Kidney tubule cell (primary cell): Measurements from ENCODE around the gene PAPOLA.

Experiments
- DNase-seq: peaks from one replicate; pipeline ENCODE4 v3.0.0-alpha.2; 2018; ENCODE audit warnings: low spot score

Gene PAPOLA

DNA sequence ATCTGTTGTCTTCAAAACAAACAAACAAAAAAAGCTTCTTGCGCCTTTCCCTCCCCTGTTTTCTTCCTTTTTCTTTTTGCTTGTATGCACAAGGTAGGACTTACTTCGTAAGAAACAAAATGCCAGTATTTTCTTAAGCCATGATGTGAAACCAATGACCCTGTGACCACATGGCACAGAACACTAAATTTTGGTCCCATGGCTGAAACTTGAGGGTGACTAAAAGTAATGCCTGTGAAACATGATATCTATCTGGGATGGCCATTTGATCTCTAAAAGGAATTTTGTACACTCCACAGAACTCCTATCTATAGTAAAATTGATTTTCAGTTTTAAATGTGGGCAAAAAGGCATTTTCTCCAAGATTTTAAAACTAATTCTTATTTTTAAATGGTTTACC lies 63.6 kb downstream of the PAPOLA start:
- DNase-seq, result no peak

- peak; percentile 26 for DNase-seq
These were observed 65.2 kb downstream of the PAPOLA start for GRCh38 chr14:96567289-96567899.

GRCh38 chr14:96568621-96569020 lies 66.4 kb downstream of the PAPOLA start:
- DNase-seq, result no peak

DNA sequence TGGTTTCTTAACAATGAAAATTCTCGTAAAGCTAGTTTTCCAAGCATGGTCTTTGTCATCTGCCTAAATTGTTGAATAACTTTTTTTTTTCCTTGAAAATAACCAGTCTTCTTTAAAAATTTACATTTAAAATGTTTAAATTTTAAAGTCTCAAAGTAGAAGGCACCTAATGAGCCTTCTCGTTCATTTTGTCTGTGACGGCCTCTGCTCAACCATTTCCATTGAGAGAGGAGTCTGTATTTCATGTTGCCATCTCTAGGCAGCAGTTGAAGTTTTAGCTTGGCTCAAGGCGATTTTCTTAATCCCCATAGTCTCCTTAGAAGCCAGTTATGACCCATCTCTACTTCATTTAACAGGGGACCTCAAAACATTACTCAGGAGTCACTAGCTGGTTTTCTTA lies 69.1 kb downstream of the PAPOLA start:
- DNase-seq, result no peak

DNA sequence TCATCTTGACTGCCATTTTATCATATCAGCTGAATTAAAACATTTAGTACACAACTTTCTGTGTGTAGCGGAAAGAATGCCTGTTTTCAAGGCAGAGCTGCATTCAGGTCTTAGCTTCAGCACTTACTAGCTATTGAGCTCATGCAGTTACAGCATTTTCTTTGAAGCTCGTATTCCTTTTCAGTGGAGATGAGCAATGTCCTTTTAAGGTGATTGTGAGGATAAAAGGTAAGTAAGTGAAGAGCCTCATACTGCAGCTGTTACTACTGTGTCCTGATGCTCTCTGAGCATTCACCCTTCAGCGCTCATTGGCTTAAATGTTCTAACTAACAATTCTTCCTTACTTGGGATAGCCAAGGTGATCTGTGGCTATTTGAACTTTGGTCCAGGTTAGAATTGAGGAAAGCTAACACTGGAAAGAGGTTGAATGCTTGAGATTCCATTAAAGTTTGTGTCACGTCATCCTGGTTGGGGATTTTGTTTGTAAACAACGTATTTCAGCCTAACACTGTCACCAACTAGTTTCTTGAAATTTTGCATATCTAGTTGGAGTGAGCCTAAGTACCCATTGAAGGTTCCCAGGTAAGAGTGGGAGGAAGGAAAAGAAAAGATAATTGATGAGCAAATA lies 71.4 kb downstream of the PAPOLA start:
- no peak for DNase-seq

DNA sequence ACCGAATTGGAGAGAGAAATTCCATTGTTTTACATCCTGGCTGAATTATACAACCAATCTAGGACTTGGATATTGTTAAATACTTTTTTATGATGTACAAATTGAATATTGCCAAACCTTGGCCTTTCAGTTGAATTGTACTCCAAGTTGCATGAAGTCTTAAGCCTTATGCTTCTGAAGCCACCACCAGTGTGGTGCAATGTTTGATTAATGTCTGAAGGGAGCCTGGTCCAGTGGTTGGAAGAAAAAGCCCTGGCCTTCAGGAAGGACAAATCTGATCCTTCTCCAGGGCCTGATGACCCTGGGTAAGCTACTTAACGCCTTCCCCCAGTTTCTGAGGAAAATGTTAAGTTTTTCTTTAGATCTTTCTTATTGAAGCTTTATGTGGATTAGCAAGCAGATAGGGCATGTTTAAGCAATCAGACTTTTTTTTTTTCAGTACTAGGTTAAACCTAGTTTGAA lies 72.0 kb downstream of the PAPOLA start:
- DNase-seq, result no peak

GRCh38 chr14:96574633-96575632 lies 72.8 kb downstream of the PAPOLA start:
- peak; percentile 12 for DNase-seq

- no peak for DNase-seq
These were observed 74.2 kb downstream of the PAPOLA start for GRCh38 chr14:96576359-96576758.

DNA sequence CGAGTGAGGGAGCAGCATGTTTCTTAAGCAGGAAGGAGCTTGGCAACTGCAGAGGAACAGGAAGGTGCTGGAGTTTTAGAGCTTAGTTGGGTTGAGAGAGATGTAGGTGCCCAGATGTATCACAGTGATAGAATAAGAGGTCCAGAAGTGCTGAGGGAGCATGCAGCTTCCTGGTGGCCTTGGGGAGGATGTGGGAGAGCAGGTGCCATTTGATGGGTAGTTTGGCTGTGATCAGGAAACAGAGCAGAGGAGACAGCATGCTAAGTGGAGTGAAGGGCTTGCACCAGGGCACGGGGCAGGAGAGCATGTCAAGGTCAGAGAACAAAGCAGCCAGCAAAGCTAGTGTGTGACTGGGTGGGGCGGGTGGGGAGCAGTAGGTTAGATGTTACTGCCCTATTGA lies 74.8 kb downstream of the PAPOLA start:
- no peak for DNase-seq

GRCh38 chr14:96578619-96579018 lies 76.4 kb downstream of the PAPOLA start:
- DNase-seq, result no peak

DNA sequence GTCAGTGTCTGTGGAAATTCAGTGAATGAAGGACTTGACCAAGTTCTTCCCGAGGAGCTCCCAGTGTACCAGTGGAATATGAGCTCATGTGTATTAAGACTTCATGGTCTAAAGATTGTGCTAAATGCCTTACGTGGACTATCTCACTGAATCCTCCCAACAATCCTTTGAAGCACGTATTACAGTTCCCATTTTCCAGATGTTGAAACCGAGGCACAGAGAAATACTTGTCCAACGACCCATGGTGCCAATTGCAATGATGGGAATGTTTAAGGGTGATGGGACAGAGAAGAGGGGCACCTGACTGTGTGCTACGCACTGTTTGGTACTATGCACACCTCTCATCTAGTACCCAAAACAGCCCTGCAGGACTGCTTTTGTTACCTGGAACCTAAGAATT lies 77.2 kb downstream of the PAPOLA start:
- DNase-seq, result no peak

- DNase-seq, result no peak
These were observed 77.7 kb downstream of the PAPOLA start for GRCh38 chr14:96579855-96580254.

- DNase-seq, result no peak
These were observed 78.4 kb downstream of the PAPOLA start for GRCh38 chr14:96580566-96580965.

- DNase-seq, result no peak
These were observed 78.8 kb downstream of the PAPOLA start for GRCh38 chr14:96581026-96581425.

GRCh38 chr14:96581902-96582301 lies 79.7 kb downstream of the PAPOLA start:
- no peak for DNase-seq

- no peak for DNase-seq
These were observed 80.3 kb downstream of the PAPOLA start for GRCh38 chr14:96582411-96582961.

DNA sequence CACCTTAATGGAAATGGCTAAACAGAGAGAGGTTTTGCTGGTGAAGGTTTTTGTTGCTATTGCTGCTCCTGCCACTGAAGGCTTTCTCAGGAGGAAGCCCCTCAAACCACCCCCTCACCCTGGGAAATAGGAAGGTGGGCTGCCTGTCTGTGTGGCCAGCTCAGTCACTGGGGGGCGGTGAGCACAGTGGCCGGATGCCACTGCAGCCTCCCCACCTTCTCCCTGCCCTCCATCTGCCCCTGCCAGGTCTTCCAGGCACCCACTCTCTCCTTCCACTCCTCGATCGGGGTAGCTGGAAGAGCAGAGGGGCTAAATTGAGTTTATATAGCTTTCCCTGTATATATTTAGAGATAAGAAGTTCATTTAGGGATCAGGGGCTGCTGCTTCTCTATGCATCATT lies 80.8 kb downstream of the PAPOLA start:
- DNase-seq, result no peak

DNA sequence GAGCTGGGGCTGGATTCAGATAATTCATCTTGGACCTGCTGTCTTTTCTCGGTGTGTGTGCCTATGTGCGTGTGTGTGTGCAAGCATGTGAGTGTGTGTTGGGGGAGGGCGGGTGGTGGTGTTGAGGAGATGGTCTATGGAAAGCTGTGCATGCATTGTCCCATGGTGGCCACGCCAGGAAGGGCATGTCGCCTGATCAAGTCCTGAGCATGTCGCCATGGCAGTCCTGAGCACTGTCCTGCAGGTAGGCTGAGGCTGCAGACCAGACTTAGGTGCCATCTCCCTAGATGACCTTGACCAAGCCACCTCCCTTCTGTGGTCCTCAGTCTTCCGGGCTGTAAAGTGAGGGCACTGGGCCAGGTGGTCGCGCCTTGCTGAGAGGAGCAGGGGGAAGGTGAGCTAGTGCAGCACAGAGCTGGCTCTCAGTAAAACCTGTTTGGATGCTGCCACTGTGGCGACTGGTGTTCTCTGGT lies 81.4 kb downstream of the PAPOLA start:
- no peak for DNase-seq

DNA sequence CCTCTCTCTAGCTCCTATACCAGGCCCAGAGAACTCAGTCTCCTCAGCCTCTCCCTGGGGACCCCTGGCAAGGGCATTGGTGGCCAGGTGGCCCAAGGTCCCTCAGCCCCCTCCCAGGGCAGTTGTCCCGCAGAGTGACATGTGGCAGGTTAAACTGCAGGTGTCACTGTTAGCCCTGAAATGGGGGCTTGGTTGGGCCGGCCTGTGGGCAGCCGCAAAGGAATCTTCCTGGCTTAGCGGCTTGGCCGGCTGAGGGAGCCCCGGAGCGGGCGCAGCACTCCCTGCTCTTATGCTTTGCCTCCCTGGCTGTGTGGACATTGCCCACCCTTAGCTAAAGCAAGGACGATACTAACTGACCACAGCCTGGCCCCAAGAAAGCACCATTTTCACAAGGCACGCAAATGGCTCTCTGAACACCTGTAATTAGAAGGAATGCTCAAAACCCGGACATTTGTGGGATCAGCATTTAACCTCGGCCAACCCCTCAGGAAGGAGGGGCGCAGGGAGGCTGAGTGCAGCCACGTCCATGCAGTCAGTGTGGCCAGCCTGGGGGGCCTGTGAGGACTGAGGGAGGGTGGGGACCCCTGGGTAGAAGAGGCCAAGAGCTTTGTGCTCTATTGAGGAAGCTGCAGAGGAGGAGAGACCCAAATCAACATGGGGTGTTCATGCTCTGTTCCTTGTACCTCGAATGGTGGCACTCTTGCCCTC lies 82.2 kb downstream of the PAPOLA start:
- peak; percentile 65 for DNase-seq

DNA sequence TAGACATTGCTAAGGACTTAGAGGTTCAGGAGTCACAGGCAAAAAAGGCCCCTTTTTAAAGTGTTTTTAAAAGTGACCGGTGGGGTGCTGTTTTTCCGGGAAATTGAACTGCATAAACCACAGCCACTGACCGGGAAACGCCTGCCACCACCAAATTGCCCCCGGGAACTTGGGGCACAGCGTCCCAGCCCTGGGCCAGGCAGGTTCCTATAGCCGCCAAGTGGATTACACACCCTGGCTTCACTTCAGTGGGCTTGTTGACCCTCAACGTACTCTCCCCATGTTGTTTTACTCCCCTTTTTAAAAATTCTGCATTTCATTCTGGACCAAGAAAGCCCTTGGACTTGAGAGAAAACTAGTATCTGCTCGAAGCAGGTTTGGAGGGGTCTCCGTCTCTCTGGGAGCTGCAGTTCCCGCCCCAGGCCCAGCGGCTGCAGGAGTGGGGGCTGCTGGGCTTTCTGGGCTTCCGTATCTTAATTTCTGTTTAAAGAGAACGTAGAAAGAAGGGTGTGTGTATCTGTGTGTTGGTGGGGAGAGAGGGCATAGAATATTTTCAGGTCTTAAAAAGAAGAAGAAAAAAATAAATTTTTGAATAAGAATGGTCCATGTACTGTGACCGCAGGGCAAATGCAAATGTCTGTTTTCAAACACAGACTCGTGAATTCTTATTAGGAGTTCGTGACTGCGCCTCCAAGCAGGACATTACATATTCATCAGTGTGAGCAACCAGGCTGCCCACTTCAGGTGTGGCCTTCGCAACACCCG lies 82.9 kb downstream of the PAPOLA start:
- no peak for DNase-seq

DNA sequence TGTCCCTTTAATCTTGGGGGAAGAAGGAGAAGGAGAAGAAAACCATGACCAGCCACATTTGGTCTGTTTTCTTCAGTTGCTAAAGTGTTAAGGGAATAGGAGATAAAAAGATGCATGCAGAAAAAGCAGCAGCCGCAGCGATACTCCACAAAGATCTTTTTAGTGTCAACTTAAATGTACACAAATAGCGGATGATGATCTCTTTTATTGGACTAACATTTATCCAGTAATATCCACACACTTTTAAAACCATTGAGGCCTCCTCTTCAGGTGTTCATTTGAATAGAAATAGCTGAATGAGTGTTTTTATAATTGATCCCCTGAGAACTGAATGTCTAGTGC lies 83.5 kb downstream of the PAPOLA start:
- DNase-seq, result no peak
